Measurements from ENCODE around the gene PIH1D1. TPM values are rescaled to one million over a fixed set of nuclear protein-coding genes. Genes with fewer than 3 reads are reported as not detected.

PIH1D1 gene
- total and polyA plus RNA-seq, 10 of the 15 experiments (the other 5 are each of a cell fraction or from before 2014, with no cell fraction given), result 16.1 to 153 (median 106) TPM

DNA sequence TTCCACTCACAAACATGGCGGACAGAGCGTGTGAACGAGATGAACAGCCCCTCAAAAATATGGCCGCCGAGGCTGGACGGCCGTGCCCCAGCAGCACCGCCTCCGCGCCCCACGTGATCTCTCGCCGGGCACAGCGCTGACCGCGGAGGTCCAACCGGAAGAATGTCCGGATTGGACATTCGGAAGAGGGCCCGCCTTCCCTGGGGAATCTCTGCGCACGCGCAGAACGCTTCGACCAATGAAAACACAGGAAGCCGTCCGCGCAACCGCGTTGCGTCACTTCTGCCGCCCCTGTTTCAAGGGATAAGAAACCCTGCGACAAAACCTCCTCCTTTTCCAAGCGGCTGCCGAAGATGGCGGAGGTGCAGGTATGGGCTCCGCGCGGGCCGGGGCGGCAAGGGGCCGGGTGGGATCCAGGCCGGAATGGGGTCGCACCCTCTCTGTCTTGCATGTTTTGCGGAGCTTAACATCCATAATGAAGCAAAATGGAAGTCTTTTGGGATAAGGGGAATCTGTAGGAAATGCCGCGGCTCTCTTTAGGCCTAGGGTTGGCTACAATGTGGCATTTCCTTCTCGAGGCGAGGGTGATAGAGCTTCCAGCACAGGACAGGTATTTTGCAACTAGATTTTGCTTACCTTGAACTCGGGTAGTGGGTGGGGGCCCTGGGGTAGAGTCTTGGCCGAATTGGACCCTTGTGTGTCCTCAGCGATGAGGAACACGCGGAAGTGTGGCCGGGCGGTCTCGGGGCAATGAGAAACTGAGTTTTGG, 35.8 kb upstream of the PIH1D1 start, which contains the start of gene RPL13A (continued):
- TF ChIP-seq RB1 (IDR thresholded peaks at IDR 0.05; ENCODE audit: borderline replicate concordance) (peak; percentile 45; the same call in 1 of the 2 replicates), ZZZ3 (IDR thresholded peaks at IDR 0.05; ENCODE audit: control insufficient read depth, insufficient read length, low read depth) (no peak), MYC (IDR thresholded peaks at IDR 0.05; ENCODE audit: insufficient read depth, insufficient read length, insufficient replicate concordance, low read length, severe bottlenecking) (peak; percentile 73), NFIC (IDR thresholded peaks at IDR 0.05; ENCODE audit: low read depth, low read length) (peak; percentile 28; the same call in 1 of the 2 replicates), ZNF217 (IDR thresholded peaks at IDR 0.05) (no peak), ZNF24 (IDR thresholded peaks at IDR 0.05) (no peak), TCF12 (IDR thresholded peaks at IDR 0.05; ENCODE audit: low read depth, low read length) (peak; percentile 83; the same call in 1 of the 2 replicates), POLR2AphosphoS2 (IDR thresholded peaks at IDR 0.05; ENCODE audit: low read depth, low read length) (peak; percentile 98), BMI1 (IDR thresholded peaks at IDR 0.05; ENCODE audit: borderline replicate concordance) (no peak), BACH1 (IDR thresholded peaks at IDR 0.05; ENCODE audit: borderline replicate concordance) (peak; percentile 69; the same call in 1 of the 2 replicates), RAD51 (IDR thresholded peaks at IDR 0.05) (peak; percentile 97), POLR2A (IDR thresholded peaks at IDR 0.05; ENCODE audit: low read depth, low read length) (peak; percentile 100), YBX1 (IDR thresholded peaks at IDR 0.05) (no peak), CUX1 (IDR thresholded peaks at IDR 0.05; ENCODE audit: insufficient replicate concordance, low read depth, low read length) (no peak), TARDBP (IDR thresholded peaks at IDR 0.05; ENCODE audit: borderline replicate concordance) (no peak), NFYB (IDR thresholded peaks at IDR 0.05; ENCODE audit: insufficient read depth, low read depth, low read length) (peak; percentile 81; the same call in 1 of the 2 replicates), PBX3 (IDR thresholded peaks at IDR 0.05; ENCODE audit: insufficient replicate concordance, low read depth, low read length) (peak; percentile 19), MTA3 (IDR thresholded peaks at IDR 0.05; ENCODE audit: borderline replicate concordance, low read length) (no peak), FOS (IDR thresholded peaks at IDR 0.05; ENCODE audit: borderline replicate concordance, extremely low read depth, insufficient read length) (peak; percentile 28), BHLHE40 (IDR thresholded peaks at IDR 0.05; ENCODE audit: borderline replicate concordance in 1 of 2, low read depth in 2 of 2, low read length in 1 of 2) (peak; percentile 50 to 82; a peak in 2 of 4 replicates), RFX5 (IDR thresholded peaks at IDR 0.05; ENCODE audit: low read depth, low read length) (peak; percentile 82), EED (IDR thresholded peaks at IDR 0.05; ENCODE audit: low read depth) (no peak)
- TF ChIP-seq, protein P1, sequence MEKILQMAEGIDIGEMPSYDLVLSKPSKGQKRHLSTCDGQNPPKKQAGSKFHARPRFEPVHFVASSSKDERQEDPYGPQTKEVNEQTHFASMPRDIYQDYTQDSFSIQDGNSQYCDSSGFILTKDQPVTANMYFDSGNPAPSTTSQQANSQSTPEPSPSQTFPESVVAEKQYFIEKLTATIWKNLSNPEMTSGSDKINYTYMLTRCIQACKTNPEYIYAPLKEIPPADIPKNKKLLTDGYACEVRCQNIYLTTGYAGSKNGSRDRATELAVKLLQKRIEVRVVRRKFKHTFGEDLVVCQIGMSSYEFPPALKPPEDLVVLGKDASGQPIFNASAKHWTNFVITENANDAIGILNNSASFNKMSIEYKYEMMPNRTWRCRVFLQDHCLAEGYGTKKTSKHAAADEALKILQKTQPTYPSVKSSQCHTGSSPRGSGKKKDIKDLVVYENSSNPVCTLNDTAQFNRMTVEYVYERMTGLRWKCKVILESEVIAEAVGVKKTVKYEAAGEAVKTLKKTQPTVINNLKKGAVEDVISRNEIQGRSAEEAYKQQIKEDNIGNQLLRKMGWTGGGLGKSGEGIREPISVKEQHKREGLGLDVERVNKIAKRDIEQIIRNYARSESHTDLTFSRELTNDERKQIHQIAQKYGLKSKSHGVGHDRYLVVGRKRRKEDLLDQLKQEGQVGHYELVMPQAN (conservative IDR thresholded peaks at IDR 0.05), result peak; percentile 87
